GM19452 (cell line): ENCODE data around the gene CYFIP2.

Source experiments
- ATAC-seq: cut with Tn5 transposase; IDR thresholded peaks from one replicate; pipeline ENCODE4 v1.9.1; 2021; ENCODE audit not compliant: unreplicated experiment

CYFIP2 gene

DNA sequence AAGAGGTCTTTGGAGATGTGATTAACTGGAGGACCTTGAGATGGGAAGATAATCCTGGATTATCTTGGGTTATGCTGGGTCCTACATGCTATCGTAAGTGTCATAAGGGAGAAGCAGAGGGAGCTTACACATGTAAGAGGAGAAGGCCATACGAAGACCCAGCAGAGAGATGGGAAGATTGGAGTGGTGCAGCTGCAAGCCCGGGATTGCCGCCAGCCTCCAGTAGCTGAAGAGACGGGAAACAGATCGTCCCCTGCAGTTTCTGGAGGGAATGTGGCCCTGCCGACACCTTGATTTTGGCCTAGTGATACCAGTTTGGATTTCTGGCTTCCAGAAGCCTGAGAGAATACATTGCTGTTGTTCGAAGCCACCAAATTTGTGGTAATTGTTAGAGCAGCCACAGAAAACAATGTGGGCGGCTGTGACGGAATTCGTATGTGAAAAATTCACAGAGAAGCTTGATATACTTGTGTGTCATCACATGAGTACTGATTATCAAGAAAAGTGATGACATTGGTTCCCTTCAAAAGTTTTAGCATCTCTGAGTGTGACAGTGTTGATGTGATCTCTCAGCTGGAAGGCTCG, 86.9 kb downstream of the CYFIP2 start:
- no peak for ATAC-seq

DNA sequence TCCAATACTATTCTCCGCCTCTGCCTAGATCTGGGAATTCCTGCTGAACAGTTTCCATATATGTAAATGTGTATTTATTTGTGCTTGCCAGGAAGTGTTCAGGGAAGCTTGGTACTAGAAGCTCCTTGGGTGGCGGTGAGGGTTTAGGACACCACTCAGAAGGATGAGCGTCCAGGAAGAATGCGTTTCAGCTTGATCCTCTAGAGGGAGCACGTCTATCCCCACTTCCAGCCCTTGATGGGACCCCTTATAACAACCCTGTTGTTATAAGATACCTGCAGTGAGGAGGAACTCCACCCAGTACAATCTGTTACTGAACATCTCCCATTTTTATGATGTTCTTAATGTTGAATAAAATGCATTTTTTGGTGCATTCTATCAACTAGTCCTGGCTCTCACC, 88.9 kb downstream of the CYFIP2 start:
- ATAC-seq: no peak

- ATAC-seq: no peak
These were observed 90.7 kb downstream of the CYFIP2 start for GRCh38 chr5:157356576-157356975.

DNA sequence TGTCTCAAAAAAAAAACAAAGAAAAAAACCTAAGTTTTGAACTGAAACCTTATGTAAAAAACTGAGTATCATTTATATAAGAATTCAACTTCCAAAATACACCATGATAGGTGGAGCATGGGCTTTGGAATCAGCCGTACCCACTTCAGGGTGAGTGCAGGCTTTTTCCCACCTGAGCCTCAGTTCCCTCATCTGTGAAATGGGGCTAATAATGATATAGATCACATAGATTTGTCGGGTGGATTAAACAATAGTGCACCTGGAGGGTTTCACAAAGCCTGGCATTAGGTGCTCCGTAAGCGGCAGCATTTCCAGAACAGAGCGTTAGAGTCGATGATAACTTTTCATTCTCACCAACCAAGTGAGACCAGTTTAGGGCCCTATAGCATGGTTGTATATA, 91.9 kb downstream of the CYFIP2 start:
- no peak for ATAC-seq

GRCh38 chr5:157358871-157359270, 92.9 kb downstream of the CYFIP2 start:
- ATAC-seq: no peak

GRCh38 chr5:157359356-157360055, 93.6 kb downstream of the CYFIP2 start:
- no peak for ATAC-seq

DNA sequence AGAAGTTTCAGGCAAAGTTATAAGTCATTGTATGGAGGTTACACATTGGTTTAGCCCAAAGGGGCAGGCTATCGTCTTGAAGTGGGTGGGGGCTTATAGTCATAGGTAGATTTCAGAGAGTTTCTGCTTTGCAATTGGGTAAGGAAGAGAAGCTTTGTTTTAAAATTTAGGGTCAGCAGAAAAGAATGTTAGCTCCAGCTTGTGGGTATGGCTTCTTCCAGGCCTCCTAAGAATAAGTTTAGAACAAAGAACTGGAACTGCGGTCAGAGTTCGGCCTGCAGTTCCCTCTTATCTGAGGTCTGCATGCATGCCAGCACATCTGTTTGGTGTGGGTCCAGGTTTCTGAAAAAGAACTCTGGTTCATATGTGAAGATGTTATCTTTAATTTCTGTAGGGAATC, 96.1 kb downstream of the CYFIP2 start:
- ATAC-seq: no peak

DNA sequence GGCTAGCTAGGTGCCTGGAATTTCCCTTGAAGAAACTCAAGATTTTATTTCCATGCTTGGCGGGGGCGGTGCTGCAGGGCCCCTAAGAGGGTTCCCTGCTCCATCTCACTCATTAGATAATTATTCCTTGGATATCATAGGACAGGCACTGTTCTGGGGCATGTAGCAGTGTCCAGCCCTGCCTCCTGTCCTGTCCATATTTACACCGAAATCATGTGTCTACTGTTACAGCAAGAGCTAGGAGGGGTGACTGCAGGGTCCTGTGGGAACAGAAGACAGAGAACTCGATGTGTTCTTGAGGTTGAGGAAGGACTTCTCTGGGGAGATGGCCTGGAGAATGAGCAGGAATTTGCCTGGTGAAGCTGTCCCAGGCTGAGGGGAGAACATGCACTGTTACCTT, 96.6 kb downstream of the CYFIP2 start:
- no peak for ATAC-seq

GRCh38 chr5:157362982-157363381, 97.1 kb downstream of the CYFIP2 start:
- ATAC-seq: no peak

GRCh38 chr5:157365732-157366131, 99.8 kb downstream of the CYFIP2 start:
- no peak for ATAC-seq

DNA sequence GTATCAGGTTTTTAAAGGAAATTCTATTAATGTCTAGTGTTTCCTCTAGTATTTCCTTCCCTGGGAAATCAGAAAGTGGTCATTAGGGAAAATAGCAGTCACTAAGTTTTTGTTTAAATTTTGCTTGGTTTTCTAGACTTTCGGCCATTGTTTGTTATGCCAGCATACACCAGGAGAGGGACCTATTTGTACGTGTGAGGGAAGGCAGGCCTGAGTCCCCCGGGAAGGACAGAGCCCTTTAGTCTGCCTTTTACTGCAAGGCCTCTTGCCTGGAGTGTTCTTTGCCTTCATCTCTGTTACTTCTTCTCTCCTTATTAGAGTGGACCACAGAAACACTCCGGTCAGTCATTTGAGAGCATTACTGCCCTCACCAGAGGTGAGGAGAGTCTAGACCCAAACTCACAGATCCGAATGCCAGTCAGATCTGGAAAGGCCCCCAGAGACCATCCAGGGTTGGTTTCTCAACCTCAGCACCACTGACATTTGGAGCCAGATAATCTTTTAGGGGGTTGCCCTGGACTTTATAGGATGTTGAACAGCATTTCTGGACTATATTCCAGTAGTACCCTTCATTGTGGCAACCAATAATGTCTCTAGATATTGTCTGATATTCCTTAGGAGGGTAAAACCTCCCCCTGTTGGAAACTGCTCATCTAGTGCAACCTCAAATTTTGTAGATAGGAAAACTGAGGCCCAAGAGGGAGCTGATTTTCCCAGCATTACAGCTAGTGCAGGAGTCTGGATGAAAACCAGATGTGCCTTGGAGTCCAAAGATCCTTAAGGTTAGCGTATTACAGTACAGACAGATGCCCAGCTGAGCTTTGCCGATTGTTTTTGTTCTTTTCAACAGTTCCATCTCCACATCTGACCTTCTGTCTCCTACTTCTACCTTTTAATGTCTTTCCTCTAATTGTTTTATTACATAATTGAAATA, 101.1 kb downstream of the CYFIP2 start:
- ATAC-seq: no peak

- ATAC-seq: no peak
These were observed 103.6 kb downstream of the CYFIP2 start for GRCh38 chr5:157369507-157369906.

- ATAC-seq: no peak
These were observed 105.0 kb downstream of the CYFIP2 start for GRCh38 chr5:157370967-157371366.

DNA sequence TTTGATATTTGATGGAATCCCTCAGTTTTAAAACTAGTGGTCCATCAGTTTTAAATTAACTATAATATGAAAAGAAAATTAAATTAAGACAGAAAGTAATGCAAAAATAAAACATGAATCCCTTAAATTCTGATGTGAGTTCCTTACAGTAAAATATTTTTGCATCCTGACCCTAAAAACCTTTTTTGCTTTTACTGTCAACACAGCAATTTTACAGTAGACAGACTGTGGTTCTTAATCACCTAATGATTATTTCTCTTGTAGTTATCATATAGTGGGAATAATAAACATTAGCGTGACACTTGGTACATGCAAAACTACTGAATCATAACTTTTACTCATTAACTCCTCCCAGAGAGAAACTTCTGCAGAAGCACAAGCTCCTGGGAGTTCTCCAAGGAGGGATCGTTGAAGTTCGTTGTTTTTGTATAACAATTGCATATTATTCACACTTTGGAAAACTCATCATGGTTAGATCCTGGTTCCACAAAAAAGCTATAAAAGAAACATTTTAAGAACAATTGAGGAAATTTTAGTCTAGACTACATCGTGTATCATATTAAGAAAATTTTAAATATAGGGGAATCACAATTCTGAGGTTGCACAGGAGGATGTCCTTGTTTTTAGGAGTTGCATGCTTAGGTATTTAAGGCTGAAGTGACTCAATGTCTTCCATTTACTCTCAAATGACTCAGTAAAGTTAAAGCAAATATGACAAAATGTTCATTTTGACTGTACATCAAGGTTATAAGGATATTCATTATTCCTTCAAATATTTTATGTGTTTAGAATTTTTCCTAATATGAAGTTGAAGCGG, 105.9 kb downstream of the CYFIP2 start:
- no peak for ATAC-seq

GRCh38 chr5:157372472-157372822, 106.5 kb downstream of the CYFIP2 start:
- ATAC-seq: no peak

GRCh38 chr5:157378509-157378908, 112.6 kb downstream of the CYFIP2 start:
- no peak for ATAC-seq

DNA sequence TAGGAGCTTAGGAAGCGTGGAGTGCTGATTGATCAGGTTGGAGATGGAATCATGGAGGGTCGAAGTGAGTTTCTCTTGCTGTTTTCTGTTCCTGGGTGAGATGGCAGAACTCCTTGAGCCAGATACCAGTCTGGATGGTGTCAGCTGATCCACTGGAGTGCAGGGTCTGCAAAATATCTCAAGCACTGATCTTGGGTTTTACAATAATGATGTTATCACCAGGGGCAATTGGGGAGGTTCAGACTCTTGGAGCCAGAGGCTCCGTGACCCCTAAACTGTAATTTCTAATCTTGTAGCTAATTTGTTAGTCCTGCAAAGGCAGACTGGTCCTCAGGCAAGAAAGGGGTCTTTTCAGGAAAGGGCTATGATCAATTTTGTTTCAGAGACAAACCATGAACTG, 114.1 kb downstream of the CYFIP2 start:
- ATAC-seq: no peak

DNA sequence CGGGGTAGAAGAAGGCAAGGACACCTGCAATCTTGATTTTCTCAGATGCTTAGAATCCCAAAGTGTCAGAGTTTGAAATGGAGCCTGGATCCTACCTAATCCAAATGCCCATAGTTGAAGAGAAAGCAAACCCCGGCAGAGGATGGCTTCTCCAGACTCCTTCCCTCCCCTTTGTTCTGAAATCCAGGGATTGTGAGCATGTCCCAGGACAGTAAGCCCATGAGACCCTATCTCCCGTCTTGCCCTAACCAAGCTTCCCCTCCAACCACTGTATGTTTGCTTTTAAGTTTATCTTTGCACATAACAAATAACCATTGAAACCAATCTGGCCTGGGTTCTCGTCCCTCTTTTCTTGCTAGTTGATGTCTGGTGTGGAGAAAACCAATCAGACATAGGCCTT, 115.8 kb downstream of the CYFIP2 start:
- no peak for ATAC-seq

DNA sequence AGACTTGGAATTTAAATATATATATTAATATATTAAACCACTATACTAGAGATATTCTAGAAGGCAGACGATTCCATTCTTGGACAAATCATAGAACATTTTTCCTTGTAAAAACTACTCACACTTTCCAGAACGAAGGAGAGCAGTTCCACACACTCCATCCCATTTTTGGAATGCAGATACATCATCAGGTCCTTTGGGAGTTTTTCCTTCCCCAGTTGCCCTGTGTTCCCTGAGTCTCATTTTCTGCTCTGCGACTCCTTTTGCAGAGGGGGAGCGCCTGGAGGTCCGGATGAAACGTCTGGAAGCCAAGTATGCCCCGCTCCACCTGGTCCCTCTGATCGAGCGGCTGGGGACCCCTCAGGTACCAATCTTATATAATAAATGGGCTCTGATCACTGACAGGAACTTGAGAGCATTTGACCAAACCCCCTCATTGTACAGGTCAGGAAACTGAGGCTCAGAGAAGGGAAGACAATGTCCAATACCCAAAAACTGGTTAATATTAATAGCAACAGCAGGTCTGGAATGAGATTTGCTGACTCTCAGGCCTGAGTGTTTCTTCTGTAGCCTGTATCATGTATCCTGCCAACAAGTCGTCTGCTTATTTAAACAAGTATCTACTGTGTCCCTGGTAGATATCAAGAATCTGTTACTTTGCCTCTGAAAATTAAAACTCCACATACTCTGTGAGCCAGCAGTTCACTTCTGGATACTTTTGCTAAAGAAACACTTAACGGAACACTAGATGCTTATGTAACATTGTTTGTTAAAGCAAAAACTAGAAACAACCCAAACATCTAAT, 117.3 kb downstream of the CYFIP2 start:
- ATAC-seq: no peak

GRCh38 chr5:157384971-157385709, 119.2 kb downstream of the CYFIP2 start:
- no peak for ATAC-seq
